Erythroblast (primary cell): ENCODE measurements around the gene CLSTN1.

Experiments used
- GATA1 ChIP-seq: IDR thresholded peaks from 2 replicates; pipeline ENCODE4 v1.6.1; 2011; ENCODE audit warnings: low read depth, mild to moderate bottlenecking, control low read depth, low read length, moderate library complexity
- POLR2A ChIP-seq: IDR thresholded peaks from 2 replicates; pipeline ENCODE4 v1.6.1; 2011; ENCODE audit warnings: mild to moderate bottlenecking, low read length

- TF ChIP-seq POLR2A (no peak), GATA1 (no peak)
Measured at GRCh38 chr1:9716404-9717192, 107.2 kb downstream of the CLSTN1 start.
